Fibroblast of pulmonary artery (primary cell): ENCODE measurements around the gene SDCCAG8.

ENCODE experiments used
- DNase-seq: peaks from one replicate; pipeline ENCODE4 v3.0.0-alpha.2; 2010; ENCODE audit warnings: low read depth
- H3K4me3 ChIP-seq: replicated peaks from 2 replicates; pipeline ENCODE4 v1.5.1; 2011; ENCODE audit warnings: low read depth, mild to moderate bottlenecking, control low read depth, low read length, moderate library complexity
- TF ChIP-seq, protein P1 (sequence below): IDR thresholded peaks from 2 replicates; pipeline ENCODE4 v1.5.1; 2011; ENCODE audit warnings: mild to moderate bottlenecking, control low read depth, low read length, inconsistent platforms; ENCODE audit errors: missing control alignments

Gene SDCCAG8

GRCh38 chr1:243489158-243489527 is 233.3 kb downstream of the SDCCAG8 start:
- DNase-seq = no peak
- TF ChIP-seq, protein P1, sequence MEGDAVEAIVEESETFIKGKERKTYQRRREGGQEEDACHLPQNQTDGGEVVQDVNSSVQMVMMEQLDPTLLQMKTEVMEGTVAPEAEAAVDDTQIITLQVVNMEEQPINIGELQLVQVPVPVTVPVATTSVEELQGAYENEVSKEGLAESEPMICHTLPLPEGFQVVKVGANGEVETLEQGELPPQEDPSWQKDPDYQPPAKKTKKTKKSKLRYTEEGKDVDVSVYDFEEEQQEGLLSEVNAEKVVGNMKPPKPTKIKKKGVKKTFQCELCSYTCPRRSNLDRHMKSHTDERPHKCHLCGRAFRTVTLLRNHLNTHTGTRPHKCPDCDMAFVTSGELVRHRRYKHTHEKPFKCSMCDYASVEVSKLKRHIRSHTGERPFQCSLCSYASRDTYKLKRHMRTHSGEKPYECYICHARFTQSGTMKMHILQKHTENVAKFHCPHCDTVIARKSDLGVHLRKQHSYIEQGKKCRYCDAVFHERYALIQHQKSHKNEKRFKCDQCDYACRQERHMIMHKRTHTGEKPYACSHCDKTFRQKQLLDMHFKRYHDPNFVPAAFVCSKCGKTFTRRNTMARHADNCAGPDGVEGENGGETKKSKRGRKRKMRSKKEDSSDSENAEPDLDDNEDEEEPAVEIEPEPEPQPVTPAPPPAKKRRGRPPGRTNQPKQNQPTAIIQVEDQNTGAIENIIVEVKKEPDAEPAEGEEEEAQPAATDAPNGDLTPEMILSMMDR = no peak
- H3K4me3 ChIP-seq = no peak overlapping the region

DNA sequence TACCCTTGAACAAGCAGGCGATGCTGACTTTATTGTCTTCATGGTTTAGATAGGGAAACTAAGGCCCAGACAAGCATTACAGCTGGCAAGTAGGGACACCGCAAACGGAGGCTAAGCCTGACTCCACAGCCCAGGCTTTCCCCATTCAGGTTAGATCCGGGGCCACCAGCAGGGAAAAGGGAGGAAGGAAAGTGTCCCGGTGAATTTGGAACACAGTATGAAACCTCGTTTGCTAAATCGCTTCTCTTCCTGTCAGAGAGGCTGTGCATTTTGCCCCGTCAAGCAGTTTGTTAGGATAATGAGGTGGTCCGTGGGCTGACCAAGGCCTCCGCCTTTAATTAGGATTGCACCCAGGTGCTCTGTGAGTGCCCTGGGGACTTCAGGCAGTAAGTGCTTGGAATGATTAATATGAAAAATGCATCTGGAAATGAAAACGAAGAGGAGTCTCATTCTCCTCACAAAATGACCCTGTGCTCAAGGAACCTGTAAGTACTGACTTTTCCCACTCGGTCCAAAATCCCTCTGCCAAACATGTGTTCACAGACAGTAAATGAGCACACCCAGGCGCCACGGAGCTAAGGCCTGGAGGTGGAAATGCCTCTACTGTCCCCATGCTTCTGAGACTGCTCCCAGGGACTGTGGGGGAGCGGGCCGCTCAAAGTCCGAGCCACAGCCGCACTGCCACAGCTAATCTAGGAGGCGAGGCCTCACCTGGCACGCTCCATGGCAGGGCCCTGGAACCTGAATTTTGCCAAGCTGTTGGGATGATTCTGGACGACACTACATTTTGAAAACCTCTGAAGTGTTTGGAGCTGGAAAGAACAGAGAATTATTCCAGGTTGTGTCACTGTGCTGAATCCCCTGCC is 234.1 kb downstream of the SDCCAG8 start:
- TF ChIP-seq, protein P1 = no peak
- no peak for DNase-seq

DNA sequence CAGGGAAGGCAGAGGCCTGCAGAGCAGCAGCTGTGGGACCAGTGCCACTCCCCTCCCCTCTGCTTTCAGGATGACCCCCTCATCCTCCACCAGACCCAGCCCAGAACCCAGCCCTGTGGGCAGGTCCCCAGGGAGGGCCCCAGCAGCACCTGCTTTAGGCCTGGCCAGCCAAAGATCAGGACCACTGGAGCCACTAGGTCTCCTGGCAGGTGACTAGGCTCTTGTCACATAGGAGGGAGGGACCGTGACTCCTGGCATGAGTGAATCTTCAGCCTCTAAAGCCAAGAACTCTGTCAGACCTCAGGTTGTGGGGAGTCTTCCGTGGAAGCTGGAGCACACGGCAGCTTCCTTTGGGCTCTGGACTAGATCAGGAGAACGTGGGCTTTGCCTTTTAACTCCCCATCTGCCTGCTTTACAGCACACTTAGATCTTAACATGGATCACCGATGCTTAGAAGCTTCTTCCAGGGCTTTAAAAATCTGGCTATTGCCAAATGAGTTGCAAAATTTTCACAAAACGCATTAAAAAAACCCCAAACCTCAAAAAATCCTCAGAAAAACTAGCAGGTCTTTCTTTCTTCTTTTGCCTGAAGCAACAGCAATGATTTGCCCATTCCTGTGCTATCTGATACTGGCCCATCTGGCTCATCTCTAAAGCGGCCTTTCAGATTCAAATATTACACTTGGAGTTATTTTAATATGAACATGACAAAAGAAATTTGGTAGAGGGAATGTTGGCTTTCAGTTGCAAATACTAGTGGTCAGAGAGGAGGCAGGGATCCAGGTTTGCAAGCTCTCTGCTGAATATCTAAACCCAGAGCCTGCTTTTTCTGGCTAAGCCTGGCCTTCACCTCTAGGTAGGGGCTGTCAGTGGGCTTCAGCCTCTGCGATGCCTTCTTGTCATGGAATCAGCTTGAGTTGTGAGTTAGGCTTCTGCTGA is 235.2 kb downstream of the SDCCAG8 start:
- TF ChIP-seq, protein P1 = no peak
- no peak overlapping the region for H3K4me3 ChIP-seq
- no peak for DNase-seq

More for the DNA sequence above, 234.1 kb downstream of the SDCCAG8 start:
- H3K4me3 ChIP-seq = no peak overlapping the region

DNA sequence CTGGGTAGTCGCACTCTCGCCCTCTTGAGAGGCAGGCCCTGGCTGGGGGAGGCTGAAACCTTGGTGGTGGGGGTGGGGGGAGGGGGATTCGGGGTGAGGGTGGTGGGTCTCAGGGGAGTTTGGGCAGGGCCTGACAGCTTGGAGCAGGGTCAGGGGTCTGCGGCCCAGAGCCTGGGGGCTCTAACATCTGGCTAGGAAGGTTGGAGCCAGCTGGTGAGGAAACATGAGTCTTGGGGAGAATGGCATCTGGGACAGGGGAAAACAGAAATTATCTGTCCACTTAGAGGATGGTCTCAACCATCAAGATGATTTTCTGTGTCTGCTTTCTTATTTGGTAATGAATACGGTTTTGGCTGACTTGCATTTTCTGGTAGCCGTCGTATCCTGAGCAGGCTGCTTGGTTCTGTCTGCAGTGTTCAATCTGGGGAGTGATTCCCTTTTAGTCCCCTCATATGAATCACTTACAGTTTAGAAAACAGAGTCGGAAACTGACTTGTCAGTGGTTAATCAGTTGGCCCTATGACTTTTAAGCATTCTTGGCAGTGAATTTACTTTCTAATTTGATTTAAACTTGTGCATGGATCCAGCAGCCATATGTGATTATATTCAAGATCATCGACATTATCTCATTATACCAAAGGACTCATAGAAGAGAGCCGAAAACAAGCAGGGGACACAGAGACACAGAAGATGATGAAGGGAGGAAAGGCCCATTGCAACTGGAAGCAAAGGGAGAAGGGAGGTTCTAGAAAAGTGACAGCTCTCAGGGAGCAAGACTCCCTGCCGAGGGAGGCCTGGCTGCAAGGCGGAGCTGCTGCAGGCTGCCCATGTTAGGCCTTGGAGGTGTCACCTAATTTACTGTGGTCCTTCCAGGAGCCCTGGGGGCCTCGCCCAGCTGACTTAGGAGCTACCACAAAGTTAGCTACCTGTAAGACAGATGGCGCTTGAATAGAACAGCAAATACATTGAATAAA is 237.6 kb downstream of the SDCCAG8 start:
- TF ChIP-seq, protein P1 = no peak
- no peak overlapping the region for H3K4me3 ChIP-seq
- DNase-seq = peak; percentile 36

DNA sequence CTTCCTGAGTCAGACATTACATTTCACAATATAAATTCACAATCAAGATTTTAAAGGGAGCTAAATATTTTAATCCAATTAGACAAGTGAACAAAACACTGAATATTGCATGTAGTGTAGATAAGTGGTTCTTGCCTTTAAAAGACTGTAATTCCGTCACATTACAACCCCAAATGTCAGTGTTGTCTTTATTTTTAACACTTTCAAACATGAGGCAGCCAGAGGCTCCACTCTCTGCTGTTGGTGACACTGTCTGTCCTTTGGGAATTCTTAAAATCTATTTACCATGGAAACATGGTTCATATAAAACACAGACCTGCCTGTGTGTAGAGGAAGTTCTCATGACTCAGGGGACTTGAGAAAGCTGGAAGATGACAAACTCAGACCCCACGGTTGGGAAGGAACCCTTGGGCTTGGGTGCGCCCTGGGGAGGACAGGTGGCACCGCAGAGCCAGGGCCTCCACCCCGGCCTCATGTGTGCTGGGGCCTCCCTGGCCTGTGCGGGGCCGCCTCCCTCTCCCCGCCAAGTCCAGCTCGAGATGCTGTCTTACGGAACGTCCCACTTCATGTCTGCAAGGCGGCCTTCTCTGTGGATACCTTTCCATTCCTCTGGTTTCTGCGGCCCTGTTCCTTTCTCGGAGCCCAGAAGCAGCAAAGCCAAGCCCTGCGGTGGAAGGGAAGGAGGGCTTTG is 239.0 kb downstream of the SDCCAG8 start:
- TF ChIP-seq, protein P1 = no peak
- no peak overlapping the region for H3K4me3 ChIP-seq
- no peak for DNase-seq
